Measurements from ENCODE around the gene MRM1. TPM values are rescaled to one million over a fixed set of nuclear protein-coding genes. Genes with fewer than 3 reads are reported as not detected.

MRM1 gene
- polyA plus RNA-seq: 10.1 TPM

- Mint-ChIP-seq H3K4me3 (peak within 1 kb of the TSS; percentile 89 to 96 (median 92)), H3K4me1 (peaks cover 20 to 27% (median 21%) of the 10 kb centered on the region in 3 donors), H3K36me3 (peaks cover 1% of the 10 kb centered on the region), H3K27ac (peak within 1 kb of the TSS; percentile 66 to 94 (median 91)), H3K9me3 (no peaks in the 10 kb centered on the region), H3K27me3 (no peaks in the 10 kb centered on the region)
Measured at GRCh38 chr17:36601303-36602029, at the start of gene MRM1. TSS of gene MRM1 (plus strand) at chr17:36601583. CDS start at chr17:36601811, 228 bp downstream.

GRCh38 chr17:36553459-36553858 is 47.9 kb upstream of the MRM1 start:
- H3K36me3 Mint-ChIP-seq: peaks cover 2% of the 10 kb centered on the region
- peak overlapping the region in 2 of 4 donors; percentile 61 to 65 for H3K4me3 Mint-ChIP-seq
- H3K9me3 Mint-ChIP-seq: no peaks in the 10 kb centered on the region
- H3K27me3 Mint-ChIP-seq: no peaks in the 10 kb centered on the region
- peak overlapping the region in 2 of 3 donors; percentile 3 to 33 for H3K27ac Mint-ChIP-seq
- peaks cover 36 to 44% (median 41%) of the 10 kb centered on the region in 3 donors for H3K4me1 Mint-ChIP-seq

GRCh38 chr17:36566081-36566480 is 35.3 kb upstream of the MRM1 start:
- H3K27ac Mint-ChIP-seq: peak overlapping the region in 1 of 3 donors; percentile 81
- H3K4me1 Mint-ChIP-seq: peaks cover 5 to 13% (median 9%) of the 10 kb centered on the region in 3 donors

GRCh38 chr17:36575028-36575427 is 26.4 kb upstream of the MRM1 start:
- no peaks in the 10 kb centered on the region for H3K27me3 Mint-ChIP-seq
- H3K27ac Mint-ChIP-seq: peak overlapping the region in 1 of 3 donors; percentile 18
- no peaks in the 10 kb centered on the region for H3K36me3 Mint-ChIP-seq
- no peaks in the 10 kb centered on the region for H3K9me3 Mint-ChIP-seq
- peaks cover 2 to 11% (median 4%) of the 10 kb centered on the region in 3 donors for H3K4me1 Mint-ChIP-seq
- H3K4me3 Mint-ChIP-seq: no peak overlapping the region

More at GRCh38 chr17:36566081-36566480, 35.3 kb upstream of the MRM1 start:
- Mint-ChIP-seq H3K9me3 (no peaks in the 10 kb centered on the region), H3K27me3 (no peaks in the 10 kb centered on the region), H3K36me3 (peaks cover 4% of the 10 kb centered on the region), H3K4me3 (no peak overlapping the region)

GRCh38 chr17:36576793-36577192 is 24.6 kb upstream of the MRM1 start:
- no peak overlapping the region for H3K27ac Mint-ChIP-seq
- peaks cover 4 to 11% (median 4%) of the 10 kb centered on the region in 3 donors for H3K4me1 Mint-ChIP-seq
- H3K4me3 Mint-ChIP-seq: no peak overlapping the region
- H3K27me3 Mint-ChIP-seq: no peaks in the 10 kb centered on the region
- no peaks in the 10 kb centered on the region for H3K9me3 Mint-ChIP-seq
- H3K36me3 Mint-ChIP-seq: peaks cover 2% of the 10 kb centered on the region

- Mint-ChIP-seq H3K27ac (no peak overlapping the region), H3K9me3 (no peaks in the 10 kb centered on the region), H3K4me3 (no peak overlapping the region), H3K4me1 (peaks cover 1 to 4% (median 4%) of the 10 kb centered on the region in 3 donors), H3K27me3 (no peaks in the 10 kb centered on the region), H3K36me3 (peaks cover 2% of the 10 kb centered on the region)
Measured at GRCh38 chr17:36578671-36579070, 22.7 kb upstream of the MRM1 start.

- Mint-ChIP-seq H3K27me3 (no peaks in the 10 kb centered on the region), H3K9me3 (no peaks in the 10 kb centered on the region), H3K36me3 (peaks cover 2% of the 10 kb centered on the region), H3K4me1 (peaks cover 0 to 1% (median 0%) of the 10 kb centered on the region in 3 donors), H3K27ac (no peak overlapping the region), H3K4me3 (no peak overlapping the region)
Measured at GRCh38 chr17:36583787-36584186, 17.6 kb upstream of the MRM1 start.

GRCh38 chr17:36586138-36586537 is 15.2 kb upstream of the MRM1 start:
- H3K27ac Mint-ChIP-seq: peak overlapping the region in 1 of 3 donors; percentile 39
- H3K4me1 Mint-ChIP-seq: peaks cover 3 to 13% (median 4%) of the 10 kb centered on the region in 3 donors
- no peaks in the 10 kb centered on the region for H3K9me3 Mint-ChIP-seq
- H3K27me3 Mint-ChIP-seq: no peaks in the 10 kb centered on the region
- peaks cover 4% of the 10 kb centered on the region for H3K36me3 Mint-ChIP-seq
- H3K4me3 Mint-ChIP-seq: no peak overlapping the region

- H3K4me3 Mint-ChIP-seq: peak overlapping the region in 1 of 4 donors; percentile 91
- H3K36me3 Mint-ChIP-seq: peaks cover 2% of the 10 kb centered on the region
- no peaks in the 10 kb centered on the region for H3K27me3 Mint-ChIP-seq
- H3K4me1 Mint-ChIP-seq: peaks cover 3 to 16% (median 13%) of the 10 kb centered on the region in 3 donors
- peak overlapping the region; percentile 65 to 90 (median 68) for H3K27ac Mint-ChIP-seq
- H3K9me3 Mint-ChIP-seq: no peaks in the 10 kb centered on the region
Measured at GRCh38 chr17:36590082-36590481, 11.3 kb upstream of the MRM1 start.

GRCh38 chr17:36591434-36592315 is 9.7 kb upstream of the MRM1 start, which contains the start of gene DHRS11:
TSS of gene DHRS11 (plus strand) at chr17:36591879. CDS start at chr17:36592010, 131 bp downstream.
- Mint-ChIP-seq H3K36me3 (peaks cover 5% of the 10 kb centered on the region), H3K27me3 (no peaks in the 10 kb centered on the region), H3K4me3 (peak within 1 kb of the TSS; percentile 74 to 91 (median 90)), H3K9me3 (no peaks in the 10 kb centered on the region), H3K27ac (peak within 1 kb of the TSS; percentile 65 to 90 (median 86)), H3K4me1 (peaks cover 3 to 16% (median 13%) of the 10 kb centered on the region in 3 donors)

- H3K4me1 Mint-ChIP-seq: peaks cover 3 to 16% (median 13%) of the 10 kb centered on the region in 3 donors
- H3K9me3 Mint-ChIP-seq: no peaks in the 10 kb centered on the region
- H3K4me3 Mint-ChIP-seq: peak overlapping the region; percentile 70 to 91 (median 80)
- H3K27ac Mint-ChIP-seq: peak overlapping the region in 1 of 3 donors; percentile 35
- peaks cover 5% of the 10 kb centered on the region for H3K36me3 Mint-ChIP-seq
- H3K27me3 Mint-ChIP-seq: no peaks in the 10 kb centered on the region
Measured at GRCh38 chr17:36592316-36592715, 9.1 kb upstream of the MRM1 start.

- Mint-ChIP-seq H3K27ac (peak overlapping the region in 1 of 3 donors; percentile 35), H3K4me3 (peak overlapping the region; percentile 70 to 91 (median 82)), H3K27me3 (no peaks in the 10 kb centered on the region), H3K9me3 (no peaks in the 10 kb centered on the region), H3K4me1 (peaks cover 3 to 16% (median 13%) of the 10 kb centered on the region in 3 donors), H3K36me3 (peaks cover 5% of the 10 kb centered on the region)
Measured at GRCh38 chr17:36592716-36593321, 8.6 kb upstream of the MRM1 start.

GRCh38 chr17:36593656-36594316 is 7.6 kb upstream of the MRM1 start:
- peak overlapping the region in 2 of 4 donors; percentile 12 to 91 for H3K4me3 Mint-ChIP-seq
- no peaks in the 10 kb centered on the region for H3K9me3 Mint-ChIP-seq
- peaks cover 5 to 16% (median 13%) of the 10 kb centered on the region in 3 donors for H3K4me1 Mint-ChIP-seq
- H3K36me3 Mint-ChIP-seq: peaks cover 5% of the 10 kb centered on the region
- no peaks in the 10 kb centered on the region for H3K27me3 Mint-ChIP-seq
- H3K27ac Mint-ChIP-seq: no peak overlapping the region
